Stimulated activated CD4-positive, alpha-beta T cell treated with anti-CD3 and anti-CD28 coated beads, Interleukin-1b, Interleukin-23, amount 100 ng/mL, for 48 hours (primary cell): ENCODE results near the gene CCNK.
A peak's percentile ranks its signal among the peaks of the same experiment; 100 is the strongest.

Experiments used
- DNase-seq: peaks from one replicate; pipeline ENCODE4 v3.0.0-alpha.2; 2020

Gene CCNK

DNA sequence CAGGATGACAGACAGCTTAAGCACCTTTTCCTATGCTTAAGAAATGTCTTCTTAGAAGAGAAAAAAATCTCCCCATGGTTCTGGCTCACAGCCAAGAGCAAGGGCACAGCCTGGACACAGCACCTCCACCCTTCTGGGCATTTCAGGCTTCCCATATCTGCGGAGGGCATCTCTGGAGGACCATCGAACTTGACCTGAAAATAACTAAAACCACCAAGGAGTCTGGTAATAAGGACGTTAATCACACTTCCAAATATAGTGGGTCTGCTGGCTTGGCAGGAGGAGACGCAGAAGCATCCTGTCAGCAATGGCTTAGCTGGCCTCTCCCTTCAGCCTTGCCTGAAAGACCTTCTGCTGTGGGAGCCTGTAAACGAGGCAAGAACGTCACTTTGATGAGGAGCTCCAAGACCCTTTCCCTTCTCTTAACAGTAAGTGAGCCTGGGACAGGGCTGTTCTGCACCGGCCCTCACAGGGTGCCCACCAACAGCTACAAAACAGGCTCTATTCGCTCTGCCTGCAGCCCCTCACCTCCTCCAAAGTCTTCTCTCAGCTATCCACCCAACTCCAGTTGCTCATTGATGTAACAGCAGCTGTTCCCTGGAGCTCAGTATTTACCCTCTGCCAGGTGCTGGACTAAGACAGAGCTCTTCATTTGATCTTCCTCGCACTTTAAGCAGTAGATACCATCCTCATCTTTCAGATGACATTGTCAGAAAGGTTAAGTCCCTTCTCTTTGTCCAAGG, 13.7 kb upstream of the CCNK start:
- no peak for DNase-seq

DNA sequence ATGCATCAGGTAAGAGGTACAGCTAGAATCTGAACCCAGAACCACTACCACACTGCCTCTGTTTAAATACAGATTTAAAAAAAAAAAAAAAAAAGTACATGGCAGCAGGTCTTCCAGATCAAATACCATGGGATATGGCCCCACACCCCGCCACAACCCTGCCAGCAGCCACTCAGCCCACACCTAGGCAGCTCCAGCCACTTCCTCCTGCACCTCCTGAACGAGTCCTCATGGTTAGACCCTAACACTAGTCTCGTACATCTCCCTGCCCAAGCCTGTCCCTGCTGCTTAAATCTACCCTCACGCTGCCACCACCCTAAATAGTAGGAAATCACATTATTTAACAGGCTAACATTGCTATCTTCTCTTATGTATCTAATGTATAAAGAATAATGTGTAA, 13.1 kb upstream of the CCNK start:
- no peak for DNase-seq

DNA sequence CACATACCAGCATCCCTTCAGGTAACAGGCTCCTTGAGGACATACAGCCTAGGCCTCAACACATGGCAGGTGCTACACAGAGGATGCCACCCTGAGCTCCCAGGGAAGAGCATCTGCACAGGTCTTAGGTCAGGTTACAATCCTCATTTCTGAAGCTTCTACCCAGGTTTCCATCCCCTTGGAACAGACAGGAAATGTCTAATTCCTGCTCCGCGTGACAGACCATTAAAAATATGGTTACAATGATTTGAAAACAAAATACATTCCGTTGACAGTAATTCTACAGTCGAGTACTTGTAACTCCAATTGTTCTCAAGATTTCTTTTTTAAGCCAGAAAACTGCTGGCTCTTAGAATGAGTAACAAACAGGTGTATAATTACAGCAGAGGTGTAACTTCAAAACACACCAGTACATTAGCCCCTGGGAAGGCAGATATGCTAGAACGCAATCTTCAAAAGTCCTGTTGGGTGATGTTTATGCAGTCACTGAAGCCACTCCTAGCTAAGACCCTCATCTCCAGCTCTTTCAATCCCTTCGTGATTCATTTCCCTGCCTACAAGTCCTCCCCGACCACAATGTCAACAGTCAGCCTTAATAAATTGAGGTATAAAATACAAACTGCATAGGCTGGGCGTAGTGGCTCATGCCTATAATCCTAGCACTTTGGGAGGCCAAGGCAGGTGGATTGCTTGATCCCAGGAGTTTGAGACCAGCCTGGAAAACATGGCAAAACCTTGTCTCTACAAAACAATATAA, 12.2 kb upstream of the CCNK start:
- DNase-seq = no peak

DNA sequence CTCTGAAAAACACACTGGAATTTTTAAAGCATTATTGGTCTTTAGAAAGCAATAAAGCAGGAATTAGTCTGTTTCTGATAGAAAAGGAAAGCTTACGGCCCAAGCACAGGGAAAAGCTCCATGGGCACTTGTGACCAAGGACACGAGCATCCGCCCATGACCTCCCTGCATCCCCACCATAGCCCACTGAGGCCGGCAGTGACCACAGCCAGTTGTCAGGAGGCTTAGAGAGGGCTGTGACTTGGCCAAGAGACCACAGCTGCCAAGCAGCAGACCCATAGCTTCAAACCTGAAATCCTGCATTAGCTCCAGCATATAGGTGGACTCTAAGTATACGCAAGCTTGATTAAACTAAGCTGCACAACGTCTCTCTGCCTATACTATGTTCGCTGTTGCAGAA, 9.5 kb upstream of the CCNK start:
- DNase-seq = no peak

DNA sequence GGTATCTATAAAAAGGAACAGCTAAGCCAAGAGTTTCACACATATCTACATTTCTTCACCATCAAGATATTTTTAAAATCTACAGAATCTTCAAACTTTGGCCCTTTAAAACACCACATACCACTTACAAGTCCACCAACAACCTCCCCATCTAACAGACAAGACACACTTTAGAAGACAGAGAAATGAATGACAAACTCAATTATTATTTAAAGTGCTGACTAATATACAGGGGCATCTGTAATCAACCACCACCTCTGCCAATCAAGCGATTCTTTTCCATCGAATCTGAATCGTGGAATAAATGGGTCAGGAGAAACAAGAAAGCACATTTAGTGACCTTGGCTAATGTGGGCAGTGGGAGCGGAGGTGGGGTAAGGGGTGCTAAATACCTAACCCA, 8.3 kb upstream of the CCNK start:
- no peak for DNase-seq

DNA sequence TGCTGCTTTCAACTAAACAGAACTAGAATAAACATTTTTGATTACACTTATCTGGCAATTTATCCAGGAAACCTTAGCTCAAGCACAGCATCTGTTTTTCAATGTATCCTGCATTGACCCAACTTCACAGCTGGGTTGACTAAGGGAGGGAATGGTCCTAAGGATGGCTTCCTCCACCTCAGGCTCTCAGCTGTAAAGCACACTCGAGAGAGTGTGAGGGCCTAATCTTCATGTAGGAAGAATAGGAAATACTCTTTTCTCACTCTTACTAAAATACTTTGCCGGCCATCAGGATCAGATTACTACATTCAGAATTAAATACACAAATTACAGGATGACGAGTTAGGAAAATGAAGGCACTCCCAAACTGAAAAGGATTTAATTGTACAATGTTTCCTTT, 7.8 kb upstream of the CCNK start:
- no peak for DNase-seq

DNA sequence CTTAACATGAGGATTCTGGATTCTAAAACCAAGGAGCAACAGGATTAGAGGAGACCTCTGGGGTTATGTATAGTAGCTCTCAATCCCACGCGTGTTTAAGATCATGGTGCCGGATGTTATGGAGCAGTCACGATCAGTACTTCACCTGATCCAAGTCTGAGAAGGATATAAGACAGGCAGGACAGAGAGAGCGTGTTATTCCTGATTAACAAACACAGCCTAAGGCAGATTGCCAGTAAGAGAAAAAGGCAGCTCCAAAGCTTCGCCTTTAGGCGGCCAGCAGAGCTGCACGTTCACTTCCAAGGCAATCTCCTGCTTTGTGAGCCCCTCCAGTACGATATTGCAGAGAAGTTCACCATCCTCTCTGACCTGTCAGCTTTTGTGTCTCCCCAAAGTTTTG, 6.0 kb upstream of the CCNK start:
- no peak for DNase-seq

DNA sequence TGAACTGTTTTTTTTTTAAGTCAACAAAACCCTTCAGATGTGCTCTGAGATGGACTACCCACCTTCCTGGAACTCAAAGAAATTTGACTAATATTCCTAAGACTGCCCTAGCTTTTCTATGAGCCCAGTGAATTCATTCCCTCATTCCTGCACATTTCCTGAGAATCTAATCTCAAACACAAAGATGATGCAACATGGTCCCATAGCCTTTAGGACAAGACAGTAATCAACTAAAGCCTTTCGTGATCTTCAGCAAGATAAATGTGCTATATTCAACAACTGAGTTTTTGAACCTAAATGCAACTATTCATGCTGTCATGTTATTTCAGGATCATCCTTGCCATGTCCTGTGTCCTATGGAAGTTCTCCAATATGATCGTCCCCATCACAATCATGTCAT, 5.5 kb upstream of the CCNK start:
- no peak for DNase-seq

DNA sequence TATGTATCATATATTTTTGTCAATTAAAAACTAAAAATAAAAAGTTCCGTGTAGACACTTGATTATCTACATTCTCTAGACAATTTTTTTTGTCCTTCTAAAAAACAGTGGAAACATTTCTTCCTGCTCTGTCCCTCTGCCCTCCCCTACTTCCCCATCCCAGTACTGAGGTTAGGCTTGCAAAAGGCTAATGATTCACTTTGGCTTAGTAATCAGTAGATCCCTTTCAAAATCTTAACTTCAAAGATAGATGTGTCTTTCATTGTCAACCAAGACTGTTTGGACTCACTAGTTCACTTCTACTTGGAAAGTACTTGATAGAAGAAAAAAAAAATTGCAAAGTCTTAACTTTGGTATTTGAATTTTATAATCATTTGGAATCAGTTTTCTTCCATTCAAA, 4.3 kb upstream of the CCNK start:
- DNase-seq = no peak

DNA sequence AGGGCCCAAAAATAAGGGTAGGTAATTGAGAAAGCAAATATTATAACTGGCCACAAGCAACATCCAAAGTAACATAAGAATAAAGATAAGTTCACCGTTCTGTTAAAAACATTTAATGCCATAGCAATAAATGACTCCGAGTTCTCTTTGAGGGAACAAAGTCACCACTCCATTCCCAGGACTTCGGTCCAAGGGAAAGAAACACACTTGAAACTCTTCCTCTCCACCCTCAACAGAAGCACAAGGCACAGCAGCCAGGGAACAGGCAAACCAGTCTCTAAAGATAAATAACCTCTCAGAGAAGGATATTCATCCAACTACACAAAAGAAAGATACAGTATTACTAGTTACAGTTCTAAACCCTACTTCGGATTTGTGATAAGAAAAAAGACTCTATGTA, 3.1 kb upstream of the CCNK start:
- no peak for DNase-seq

DNA sequence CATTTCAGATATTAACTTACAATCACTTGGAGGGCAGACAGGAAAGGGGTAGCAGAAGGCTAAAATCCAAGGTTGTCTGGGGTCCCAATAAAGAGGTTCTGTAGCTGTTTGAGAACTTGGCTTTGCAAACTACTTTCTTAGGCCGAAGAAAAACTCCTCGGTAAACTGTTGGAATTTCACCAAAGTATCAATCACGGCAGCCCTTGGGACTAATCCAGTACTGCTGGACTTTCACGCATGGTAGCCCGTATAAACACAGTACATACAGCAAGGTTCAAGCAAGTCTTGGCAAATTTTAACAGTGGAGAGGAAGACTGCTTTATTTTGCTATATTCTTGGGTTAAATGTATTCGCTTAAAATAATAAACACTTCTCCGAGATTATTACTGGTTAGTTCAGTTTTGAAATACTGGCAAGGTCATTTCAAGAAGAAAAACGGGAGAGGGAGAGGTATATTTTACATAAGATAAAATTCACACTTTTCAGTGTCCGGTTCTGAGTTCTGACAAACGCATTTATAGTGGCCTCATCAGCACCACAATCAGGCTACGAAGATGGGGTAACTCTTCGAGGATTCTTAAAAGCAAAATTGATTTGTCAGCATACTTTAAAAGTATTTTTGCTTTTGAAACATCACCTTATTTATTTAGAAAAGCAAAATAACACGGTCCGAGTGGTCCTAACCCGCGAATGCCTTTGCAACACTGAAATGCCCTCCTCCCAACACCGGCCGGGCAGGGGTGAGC, 1.9 kb upstream of the CCNK start:
- no peak for DNase-seq

DNA sequence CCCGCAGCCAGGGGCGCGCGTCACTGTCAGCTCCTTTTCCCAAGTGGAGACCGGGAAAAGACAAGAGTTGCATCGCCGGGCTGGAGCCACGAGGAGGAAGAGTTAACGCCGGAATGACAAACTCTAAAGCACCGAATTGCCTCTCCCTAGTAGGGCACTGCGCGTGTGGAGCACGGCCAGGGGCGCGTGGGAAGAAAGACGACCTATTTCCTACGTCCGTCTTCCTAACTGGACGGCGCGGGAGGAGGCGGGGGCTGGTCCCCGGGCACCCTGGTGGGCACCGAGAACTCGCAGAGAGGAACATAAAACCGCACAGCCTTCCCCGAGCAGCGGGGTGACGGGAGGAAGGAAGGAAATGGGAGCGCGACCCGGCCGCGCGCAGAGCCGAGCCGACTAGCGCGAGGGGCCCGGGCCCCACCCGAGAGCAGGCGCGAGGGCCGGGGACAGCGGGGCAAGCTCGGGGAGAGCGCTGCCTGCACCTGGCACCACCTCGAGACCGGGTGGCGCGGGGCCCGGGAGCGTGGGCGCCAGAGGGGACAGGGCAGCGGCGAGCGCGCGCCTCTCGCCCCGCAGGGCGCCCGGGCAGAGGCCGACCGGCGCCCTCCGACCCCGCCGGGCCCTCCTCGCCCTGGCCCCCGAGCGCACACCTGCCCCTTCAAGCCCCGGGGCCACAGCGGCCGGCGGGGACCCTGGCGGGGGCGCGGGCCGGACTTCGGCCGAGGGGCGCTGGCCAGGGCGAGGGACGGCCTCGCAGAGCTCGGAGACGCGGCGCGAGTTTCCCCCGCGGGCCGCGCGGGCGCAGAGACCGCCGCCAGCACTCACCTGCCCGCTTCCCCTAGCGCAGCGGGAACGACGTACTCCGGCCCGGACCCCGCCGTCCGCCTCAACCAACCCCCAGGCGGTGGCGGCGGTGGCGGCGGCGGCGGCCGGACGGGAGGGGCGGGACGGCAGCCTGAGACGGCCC, 1.0 kb upstream of the CCNK start, which contains the start of gene SETD3:
Gene SETD3, minus strand, starts transcription at position 954 of the 964 bp plus-strand sequence. CDS start 15,054 bp downstream, outside the sequence.
- DNase-seq = peak; percentile 36

DNA sequence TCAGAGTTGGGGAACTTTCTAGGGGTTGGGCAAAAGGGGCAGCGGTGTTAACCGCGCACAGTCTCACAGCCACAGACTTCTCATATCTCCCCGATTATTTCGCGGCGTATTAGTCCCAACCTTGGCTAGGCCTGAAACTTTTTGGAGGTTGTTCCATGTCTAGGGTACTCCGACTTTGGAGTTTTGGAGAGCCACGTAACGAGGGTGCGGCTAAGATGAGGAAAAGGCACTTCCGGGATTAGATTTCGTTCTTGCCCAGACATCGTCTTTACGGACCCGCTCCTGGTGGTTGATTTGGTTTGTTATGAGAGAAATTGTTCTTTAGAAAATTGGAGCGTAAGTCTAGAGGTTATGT, 513 bp downstream of the CCNK start:
- no peak for DNase-seq

DNA sequence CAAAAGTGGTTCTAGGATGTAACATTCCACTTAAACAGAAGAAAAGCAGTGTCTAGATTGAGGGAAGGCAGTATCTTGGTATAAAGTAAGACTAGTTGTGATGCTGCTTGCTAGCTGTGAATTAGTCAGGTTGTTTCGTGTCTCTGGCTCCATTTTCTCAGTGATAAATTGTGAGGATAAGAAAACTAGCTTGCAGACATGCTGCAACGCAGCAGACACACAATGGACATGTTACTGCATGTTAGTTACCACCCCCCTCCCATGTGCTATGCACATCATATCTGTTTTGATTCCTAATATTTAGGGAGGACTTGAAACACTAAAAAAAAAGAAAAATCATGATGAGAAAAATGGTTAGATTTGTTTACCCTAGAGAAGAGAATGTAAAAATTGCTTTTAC, 2.9 kb downstream of the CCNK start:
- DNase-seq = no peak

DNA sequence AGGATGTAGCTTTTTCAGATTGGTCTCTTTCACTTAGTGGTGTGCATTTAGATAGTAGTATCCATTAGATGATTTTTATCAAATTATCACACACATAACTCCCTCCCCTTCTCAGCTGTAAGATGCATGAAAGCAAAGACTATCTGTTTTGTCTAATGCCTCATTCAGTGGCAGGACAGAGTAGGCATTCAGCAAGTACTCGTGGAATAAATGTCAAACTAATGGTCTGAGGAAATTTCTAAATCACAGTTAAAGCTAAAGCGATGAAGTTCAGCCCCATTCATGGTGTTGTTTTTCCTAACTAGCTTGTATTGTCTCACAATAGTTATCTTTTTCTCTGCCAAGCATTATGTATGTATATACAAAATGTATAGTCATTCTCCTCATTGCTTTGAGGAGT, 16.1 kb downstream of the CCNK start:
- DNase-seq = no peak

DNA sequence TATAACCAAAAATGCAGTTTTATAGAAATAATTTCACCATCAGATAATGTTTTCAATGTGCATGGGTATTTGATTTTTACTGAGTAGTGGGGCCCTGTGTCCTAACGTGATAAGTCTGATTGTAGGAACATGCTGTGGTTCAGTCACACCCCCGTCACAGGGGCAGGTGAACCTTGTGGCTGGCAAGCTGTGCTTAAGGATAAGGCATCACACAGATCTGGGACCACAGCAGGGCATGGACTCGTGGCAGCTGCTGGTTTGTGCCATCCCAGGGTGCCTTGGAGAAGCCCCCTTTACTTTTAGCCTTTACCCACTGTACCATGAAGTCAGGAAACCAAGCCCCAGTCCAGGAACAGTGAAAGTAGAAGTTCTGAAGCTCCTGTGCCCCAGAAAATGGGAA, 16.7 kb downstream of the CCNK start:
- DNase-seq = no peak

DNA sequence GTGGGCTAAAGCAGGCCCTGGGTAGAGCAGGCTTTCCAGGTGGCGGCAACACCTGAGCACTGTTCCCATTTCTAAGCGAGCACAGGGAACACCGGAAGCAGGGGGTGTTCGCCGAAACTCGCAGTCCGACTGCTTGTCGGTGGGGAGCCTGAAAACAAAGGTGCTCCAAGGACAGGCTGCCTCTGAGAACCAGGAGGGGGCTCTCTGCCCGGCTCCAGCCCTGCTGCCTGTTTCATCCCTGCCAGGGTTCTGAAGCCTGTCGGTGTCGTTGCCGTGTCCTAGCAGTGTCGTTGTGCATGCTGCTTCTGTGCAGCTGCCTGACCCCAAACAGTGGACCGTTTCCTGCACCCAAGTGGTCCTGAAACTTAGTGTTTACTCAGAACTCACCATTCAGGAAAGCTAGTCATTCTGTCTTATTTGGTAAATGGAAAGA, 21.8 kb downstream of the CCNK start:
- DNase-seq = no peak

DNA sequence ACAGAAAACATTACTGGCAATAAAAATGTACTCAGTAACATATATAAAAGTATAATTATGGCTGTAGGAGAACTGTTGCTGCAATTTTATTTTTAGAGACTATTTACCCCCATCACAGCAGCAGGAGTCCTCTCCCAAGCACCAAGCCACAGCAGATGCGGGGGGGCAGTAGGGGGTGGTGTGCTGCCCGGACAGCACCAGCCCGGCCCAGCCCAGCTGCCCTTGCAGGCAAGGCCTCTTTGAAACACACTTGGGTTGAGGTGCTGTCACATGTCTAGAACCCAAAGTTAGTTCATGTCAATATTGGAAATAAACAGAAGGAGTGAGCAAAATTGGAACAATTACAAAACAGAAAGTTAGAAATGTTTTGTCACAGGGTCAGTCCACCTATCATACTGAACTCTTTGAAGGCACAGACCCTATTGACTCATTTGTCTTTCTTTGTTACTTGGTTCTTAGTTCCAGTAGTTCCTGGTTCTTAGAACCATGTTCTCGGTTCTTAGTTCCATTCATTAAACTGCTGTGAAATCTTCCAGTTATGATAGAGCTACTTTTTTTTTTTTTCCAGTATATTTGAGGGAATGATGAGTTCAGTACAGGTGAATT, 22.7 kb downstream of the CCNK start:
- DNase-seq = no peak

DNA sequence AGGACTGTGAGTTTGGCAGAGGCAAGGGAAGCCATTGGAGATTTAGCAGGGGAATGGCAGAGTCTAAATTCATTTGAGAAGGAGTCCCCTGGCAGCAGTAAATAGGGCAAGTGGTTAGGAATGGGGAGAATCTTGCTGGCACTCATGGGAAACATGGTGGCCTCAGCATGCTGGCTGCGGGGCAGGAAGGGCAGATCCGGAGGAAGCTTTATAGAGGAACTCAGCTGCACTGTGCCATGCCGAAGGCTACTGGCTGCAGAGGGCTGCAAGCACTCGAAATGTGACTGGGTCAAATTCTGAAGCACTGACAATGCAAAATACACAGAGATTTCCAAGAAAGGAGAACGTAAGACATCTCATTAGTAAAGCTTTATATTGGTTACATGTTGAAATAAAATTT, 23.9 kb downstream of the CCNK start:
- DNase-seq = no peak

DNA sequence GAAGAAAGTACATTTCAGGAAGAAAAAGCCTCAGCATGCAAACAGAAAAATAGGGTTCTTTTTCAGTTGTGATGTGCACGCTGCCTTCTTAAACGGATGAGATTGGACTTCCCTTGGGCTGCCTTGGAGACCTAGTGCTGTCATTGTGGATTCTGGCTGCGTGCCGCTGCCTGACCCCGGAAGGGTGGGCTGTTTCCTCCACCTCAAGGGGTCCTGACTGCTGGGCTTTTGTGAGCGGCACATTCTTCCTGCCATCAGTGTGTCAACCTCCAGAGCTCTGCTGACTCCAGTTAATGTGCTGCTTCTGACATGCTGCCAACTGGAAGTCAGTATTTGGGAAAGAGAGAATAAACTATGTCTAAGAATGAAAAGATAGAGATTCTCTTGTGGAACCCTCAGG, 25.1 kb downstream of the CCNK start:
- DNase-seq = no peak

DNA sequence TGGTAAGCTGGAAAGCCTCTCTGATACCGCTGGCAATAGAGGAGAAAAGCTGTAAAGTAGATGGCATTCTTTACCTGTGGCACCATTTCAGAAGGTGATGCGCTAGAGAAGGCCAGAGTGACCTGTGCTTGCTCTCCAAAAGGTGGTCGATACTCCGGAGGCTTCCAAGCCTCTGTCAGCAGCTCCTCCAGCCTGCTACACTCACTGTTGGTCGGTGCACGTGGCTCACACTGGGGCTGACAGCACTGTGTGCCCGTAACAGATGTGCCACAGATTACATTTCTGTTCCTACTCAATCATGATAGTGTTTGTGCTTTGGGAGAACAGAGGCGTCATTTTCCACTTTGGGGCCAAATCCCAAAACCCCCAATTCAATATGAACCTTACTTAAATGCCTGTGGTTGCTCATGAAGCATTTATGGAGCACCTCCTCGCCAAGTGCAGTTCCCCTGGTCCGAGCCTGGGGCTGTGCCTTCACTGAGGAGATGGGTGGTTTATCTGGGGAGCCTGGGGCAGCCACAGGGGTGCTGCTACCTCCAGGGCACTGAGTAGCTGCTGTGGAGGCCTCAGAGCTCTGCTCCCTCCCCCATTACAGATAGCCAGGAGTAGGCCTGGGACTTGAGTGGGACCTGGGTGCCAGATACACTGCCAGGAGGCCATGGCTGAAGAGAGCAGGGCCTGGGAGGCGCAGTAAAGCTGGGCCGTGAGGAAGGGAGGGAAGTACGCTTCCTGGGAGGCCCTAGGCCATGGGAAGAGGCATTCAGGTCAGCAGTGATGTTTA, 26.8 kb downstream of the CCNK start:
- no peak for DNase-seq
